NK-92 treated with Interleukin-12 subunit alpha and Interleukin-12 subunit beta, amount 100 ng/mL, for 24 hours (cell line): Measurements from ENCODE around the gene DBH.

ENCODE experiments used
- DNase-seq: peaks from one replicate; lab custom pipeline; 2025; lab: John Stamatoyannopoulos, UW

Gene DBH

GRCh38 chr9:133604214-133604613, 31.9 kb upstream of the DBH start:
- DNase-seq = no peak

- no peak for DNase-seq
These were observed 31.3 kb upstream of the DBH start for GRCh38 chr9:133604856-133605255.

GRCh38 chr9:133605446-133605845, 30.7 kb upstream of the DBH start:
- no peak for DNase-seq

GRCh38 chr9:133605856-133606707, 30.1 kb upstream of the DBH start:
- no peak for DNase-seq

GRCh38 chr9:133606708-133607025, 29.5 kb upstream of the DBH start:
- DNase-seq = no peak

- DNase-seq = no peak
These were observed 28.8 kb upstream of the DBH start for GRCh38 chr9:133607381-133607780.

- DNase-seq = no peak
These were observed 28.2 kb upstream of the DBH start for GRCh38 chr9:133607976-133608375.

- no peak for DNase-seq
These were observed 27.8 kb upstream of the DBH start for GRCh38 chr9:133608382-133608781.

GRCh38 chr9:133608889-133609288, 27.3 kb upstream of the DBH start:
- no peak for DNase-seq

- DNase-seq = no peak
These were observed 26.7 kb upstream of the DBH start, which contains the start of gene FAM163B for GRCh38 chr9:133609311-133610098. Gene FAM163B, minus strand, starts transcription at chr9:133609389. Its CDS starts 29,166 bp downstream, at chr9:133580223.

GRCh38 chr9:133610845-133611244, 25.3 kb upstream of the DBH start:
- DNase-seq = no peak

- no peak for DNase-seq
These were observed 24.1 kb upstream of the DBH start for GRCh38 chr9:133612051-133612450.

GRCh38 chr9:133612816-133613215, 23.3 kb upstream of the DBH start:
- DNase-seq = no peak

GRCh38 chr9:133613432-133613831, 22.7 kb upstream of the DBH start:
- no peak for DNase-seq

GRCh38 chr9:133614056-133614455, 22.1 kb upstream of the DBH start:
- no peak for DNase-seq

GRCh38 chr9:133614678-133615077, 21.5 kb upstream of the DBH start:
- DNase-seq = no peak

GRCh38 chr9:133615186-133615585, 21.0 kb upstream of the DBH start:
- DNase-seq = no peak

GRCh38 chr9:133615606-133616188, 20.5 kb upstream of the DBH start:
- no peak for DNase-seq

GRCh38 chr9:133616643-133617405, 19.3 kb upstream of the DBH start:
- no peak for DNase-seq

GRCh38 chr9:133618726-133619125, 17.4 kb upstream of the DBH start:
- no peak for DNase-seq

GRCh38 chr9:133619791-133620190, 16.4 kb upstream of the DBH start:
- DNase-seq = peak; percentile 34

GRCh38 chr9:133621725-133622267, 14.4 kb upstream of the DBH start:
- no peak for DNase-seq
